ENCODE data around the gene EPB41L3. TPM values are rescaled to one million over a fixed set of nuclear protein-coding genes. Genes with fewer than 3 reads are reported as not detected.

The EPB41L3 gene
- total RNA-seq, 1 experiment from 2014 or later = 0.36 TPM

- H3K36me3 ChIP-seq (ENCODE audit: control insufficient read depth, insufficient read depth, low read length) = no peaks in the 10 kb centered on the region
These were observed 62.2 kb downstream of the EPB41L3 start for GRCh38 chr18:5481621-5482020.

GRCh38 chr18:5478261-5478660 lies 65.5 kb downstream of the EPB41L3 start:
- Histone ChIP-seq H3K4me3 (ENCODE audit: low read depth in 2 of 2, low read length in 2 of 2) (no peak overlapping the region), H3K4me1 (ENCODE audit: control insufficient read depth, insufficient read depth, low read length) (no peaks in the 10 kb centered on the region), H3K9me3 (ENCODE audit: control insufficient read depth, insufficient read depth, low read depth, low read length) (no peaks in the 10 kb centered on the region; the same call in 1 of the 2 replicates), H3K36me3 (ENCODE audit: control insufficient read depth, insufficient read depth, low read length) (no peaks in the 10 kb centered on the region), H3K27ac (ENCODE audit: low read length) (no peak overlapping the region), H3K27me3 (ENCODE audit: control insufficient read depth, insufficient read depth, low read length) (no peaks in the 10 kb centered on the region)
- ChIA-PET CTCF (no interaction called here), POLR2A (no interaction called here)
- intact Hi-C loops (cut with micrococcal nuclease; ENCODE audit: unreplicated experiment) = no loop called here
- in situ Hi-C loops (cut with HindIII; ENCODE audit: low pct_unique_long_range_greater_than_20kb, low sequenced_read_pairs) = no loop called here
- DNase-seq (ENCODE audit: low read depth, low spot score) (no peak), ATAC-seq (no peak)
- BruUV-seq (replicated peaks) = no TSS peak
- TF ChIP-seq REST (IDR thresholded peaks at IDR 0.05; ENCODE audit: insufficient read depth in 1 of 2, low read depth in 2 of 2, low read length in 1 of 2) (no peak), POLR2AphosphoS5 (IDR thresholded peaks at IDR 0.05; ENCODE audit: low read depth, low read length) (no peak), TCF7L2 (IDR thresholded peaks at IDR 0.05; ENCODE audit: low read depth, low read length) (no peak), SIN3A (IDR thresholded peaks at IDR 0.05; ENCODE audit: borderline replicate concordance, insufficient read depth, low read depth, low read length) (no peak), CTCF (IDR thresholded peaks at IDR 0.05) (no peak)

More at GRCh38 chr18:5481621-5482020, 62.2 kb downstream of the EPB41L3 start:
- DNase-seq (ENCODE audit: low read depth, low spot score) (no peak), ATAC-seq (no peak)
- no peak for TF ChIP-seq CTCF (IDR thresholded peaks at IDR 0.05)
- TF ChIP-seq SIN3A (IDR thresholded peaks at IDR 0.05; ENCODE audit: borderline replicate concordance, insufficient read depth, low read depth, low read length) = no peak
- TF ChIP-seq REST (IDR thresholded peaks at IDR 0.05; ENCODE audit: insufficient read depth in 1 of 2, low read depth in 2 of 2, low read length in 1 of 2) = no peak
- no peak for TF ChIP-seq TCF7L2 (IDR thresholded peaks at IDR 0.05; ENCODE audit: low read depth, low read length)
- no peak for TF ChIP-seq POLR2AphosphoS5 (IDR thresholded peaks at IDR 0.05; ENCODE audit: low read depth, low read length)
- Histone ChIP-seq H3K27ac (ENCODE audit: low read length) (no peak overlapping the region), H3K27me3 (ENCODE audit: control insufficient read depth, insufficient read depth, low read length) (no peaks in the 10 kb centered on the region), H3K4me1 (ENCODE audit: control insufficient read depth, insufficient read depth, low read length) (no peaks in the 10 kb centered on the region), H3K9me3 (ENCODE audit: control insufficient read depth, insufficient read depth, low read depth, low read length) (no peaks in the 10 kb centered on the region; the same call in 1 of the 2 replicates), H3K4me3 (ENCODE audit: low read depth in 2 of 2, low read length in 2 of 2) (no peak overlapping the region)
- ChIA-PET POLR2A (no interaction called here), CTCF (no interaction called here)
- no TSS peak for BruUV-seq (replicated peaks)
- intact Hi-C loops (cut with micrococcal nuclease; ENCODE audit: unreplicated experiment) = no loop called here
- in situ Hi-C loops (cut with HindIII; ENCODE audit: low pct_unique_long_range_greater_than_20kb, low sequenced_read_pairs) = no loop called here
